Keratinocyte (primary cell): Measurements from ENCODE around the gene INO80E. TPM values are rescaled to one million over a fixed set of nuclear protein-coding genes. Genes with fewer than 3 reads are reported as not detected.

Experiments
- DNase-seq: peaks from one replicate; pipeline ENCODE4 v3.0.0-alpha.2; 2011; ENCODE audit warnings: low read depth, missing footprints, low spot score
- FAIRE-seq: peaks from 2 replicates; lab custom pipeline; 2011; peaks lifted over from hg19 to GRCh38; lab: Jason Lieb, UNC
- H2AFZ ChIP-seq: 2 replicates; pipeline ENCODE4 v1.6.0; 2012; ENCODE audit warnings: low read length, control low read depth, inconsistent platforms; ENCODE audit not compliant: control insufficient read depth
- H3K27ac ChIP-seq: 2 replicates; pipeline ENCODE4 v1.5.1; 2011; ENCODE audit warnings: low read length; ENCODE audit not compliant: control insufficient read depth, insufficient read depth
- H3K27me3 ChIP-seq: 3 replicates; pipeline ENCODE4 v1.6.0; 2011; ENCODE audit warnings: low read length; ENCODE audit not compliant: control insufficient read depth, insufficient read depth; ENCODE audit errors: extremely low read depth
- H3K36me3 ChIP-seq, 2 experiments: 2 replicates in 1 of 2; 3 replicates in 1 of 2; pipeline ENCODE4 v1.5.1; 2011; ENCODE audit warnings: low read length in 2 of 2, mild to moderate bottlenecking in 1 of 2; ENCODE audit not compliant: control insufficient read depth in 2 of 2, insufficient read depth in 2 of 2; ENCODE audit errors: extremely low read depth in 1 of 2
- H3K4me1 ChIP-seq: 3 replicates; pipeline ENCODE4 v1.5.1; 2011; ENCODE audit warnings: low read length; ENCODE audit not compliant: control insufficient read depth, insufficient read depth; ENCODE audit errors: extremely low read depth
- H3K4me2 ChIP-seq: 3 replicates; pipeline ENCODE4 v1.6.0; 2011; ENCODE audit warnings: low read depth, low read length; ENCODE audit not compliant: control insufficient read depth, insufficient read depth; ENCODE audit errors: extremely low read depth
- H3K4me3 ChIP-seq, 3 experiments: fragments of 200-600 bp in 1 of 3; sonication (generic) in 1 of 3; 2 replicates in 2 of 3; 3 replicates in 1 of 3; pipeline ENCODE4 v1.5.1; 2011 to 2016; ENCODE audit warnings: low read length in 3 of 3, mild to moderate bottlenecking in 3 of 3, control low read depth in 2 of 3, inconsistent platforms in 1 of 3, low read depth in 1 of 3, mixed read lengths in 1 of 3, mixed run types in 1 of 3, moderate library complexity in 1 of 3; ENCODE audit not compliant: control insufficient read depth in 2 of 3, insufficient read depth in 2 of 3; ENCODE audit errors: extremely low read depth in 1 of 3
- H3K79me2 ChIP-seq: 2 replicates; pipeline ENCODE4 v1.6.0; 2012; ENCODE audit warnings: low read length; ENCODE audit not compliant: control insufficient read depth, insufficient read depth
- H3K9ac ChIP-seq: 3 replicates; pipeline ENCODE4 v1.6.0; 2011; ENCODE audit warnings: low read length; ENCODE audit not compliant: control insufficient read depth, insufficient read depth; ENCODE audit errors: extremely low read depth
- H3K9me1 ChIP-seq: 3 replicates; pipeline ENCODE4 v1.6.0; 2011; ENCODE audit warnings: low read length; ENCODE audit not compliant: control insufficient read depth, insufficient read depth; ENCODE audit errors: extremely low read depth
- H3K9me3 ChIP-seq: 2 replicates; pipeline ENCODE4 v1.5.1; 2012; ENCODE audit warnings: low read depth, low read length; ENCODE audit not compliant: control insufficient read depth
- H4K20me1 ChIP-seq: 3 replicates; pipeline ENCODE4 v1.6.0; 2011; ENCODE audit warnings: low read length; ENCODE audit not compliant: control insufficient read depth, insufficient read depth; ENCODE audit errors: extremely low read depth
- CTCF ChIP-seq, 3 experiments: IDR thresholded peaks in 1 of 3; conservative IDR thresholded peaks in 1 of 3; optimal IDR thresholded peaks in 1 of 3; 2 replicates in 2 of 3; 3 replicates in 1 of 3; pipeline versions ENCODE3 to v1.5.1; 2011; ENCODE audit warnings: low read length in 3 of 3, mild to moderate bottlenecking in 3 of 3, moderate library complexity in 2 of 3, control low read depth in 1 of 3, inconsistent platforms in 1 of 3; ENCODE audit not compliant: insufficient read depth in 2 of 3; ENCODE audit errors: extremely low read depth in 1 of 3
- EZH2 ChIP-seq: IDR thresholded peaks from one replicate; pipeline ENCODE4 v1.6.1; 2012; ENCODE audit warnings: inconsistent platforms, mild to moderate bottlenecking, low read length, moderate library complexity
- dilution Hi-C: fragments of 300-500 bp; cut with MboI; formaldehyde crosslinking; loops from one replicate; pipeline ENCODE4 v1.7.0; 2020; ENCODE audit warnings: low sequenced_read_pairs; ENCODE audit not compliant: extremely low pct_ligation_motif_present
- polyA plus RNA-seq, 5 experiments: library from polyadenylated mRNA; depleted of rRNA in 3 of 5; stranded (reverse) in 3 of 5; stranded (forward) in 1 of 5; unstranded in 1 of 5; fragments of >200 nt; gene quantifications; 1 replicate in 1 of 5; 2 replicates in 3 of 5; 3 replicates in 1 of 5; pipeline versions ENCODE4 v1.2.1 to v1.2.3, GENCODE V29; 2011 to 2012; ENCODE audit warnings: missing spikeins in 2 of 5, low read depth in 1 of 5, low replicate concordance in 1 of 5

INO80E gene
- polyA plus RNA-seq, 1 donor (not counting 4 experiments of a cell fraction or from before 2014, with no cell fraction given), result 26.7 TPM

- H4K20me1 ChIP-seq, result no peaks in the 10 kb centered on the region
- no peak for DNase-seq
- H3K4me1 ChIP-seq, result no peaks in the 10 kb centered on the region
- no peak overlapping the region for H3K27ac ChIP-seq
- H3K4me2 ChIP-seq, result no peak overlapping the region
- FAIRE-seq, result no peak
- dilution Hi-C loops, result no loop called here
- TF ChIP-seq EZH2 (no peak), CTCF (optimal IDR thresholded peaks at IDR 0.05 in 1 of 3, IDR thresholded peaks at IDR 0.05 in 1 of 3, conservative IDR thresholded peaks at IDR 0.05 in 1 of 3; ENCODE audit: extremely low read depth in 1 of 3, insufficient read depth in 2 of 3, low read length in 3 of 3) (no peak)
- no peak overlapping the region for H2AFZ ChIP-seq
- H3K4me3 ChIP-seq, result no peak overlapping the region
- peaks cover 2% of the 10 kb centered on the region for H3K79me2 ChIP-seq
- no peak overlapping the region for H3K9ac ChIP-seq
- no peaks in the 10 kb centered on the region for H3K9me1 ChIP-seq
- H3K9me3 ChIP-seq, result no peaks in the 10 kb centered on the region
- no peaks in the 10 kb centered on the region for H3K27me3 ChIP-seq
- H3K36me3 ChIP-seq, result peaks cover 56 to 67% of the 10 kb centered on the region in 2 experiments
Measured at GRCh38 chr16:29983420-29984136, 12.5 kb upstream of the INO80E start.

- H3K36me3 ChIP-seq, result peaks cover 56 to 65% of the 10 kb centered on the region in 2 experiments
- no peak for TF ChIP-seq CTCF (optimal IDR thresholded peaks at IDR 0.05 in 1 of 3, IDR thresholded peaks at IDR 0.05 in 1 of 3, conservative IDR thresholded peaks at IDR 0.05 in 1 of 3; ENCODE audit: extremely low read depth in 1 of 3, insufficient read depth in 2 of 3, low read length in 3 of 3)
- TF ChIP-seq EZH2, result no peak
- dilution Hi-C loops, result no loop called here
- no peaks in the 10 kb centered on the region for H3K9me1 ChIP-seq
- H3K4me3 ChIP-seq, result no peak overlapping the region
- FAIRE-seq (no peak), DNase-seq (no peak)
- H3K79me2 ChIP-seq, result no peaks in the 10 kb centered on the region
- H3K9me3 ChIP-seq, result no peaks in the 10 kb centered on the region
- H3K27me3 ChIP-seq, result no peaks in the 10 kb centered on the region
- no peaks in the 10 kb centered on the region for H3K4me1 ChIP-seq
- H3K27ac ChIP-seq, result no peak overlapping the region
- H3K9ac ChIP-seq, result no peak overlapping the region
- H2AFZ ChIP-seq, result no peak overlapping the region
- no peak overlapping the region for H3K4me2 ChIP-seq
- no peaks in the 10 kb centered on the region for H4K20me1 ChIP-seq
Measured at GRCh38 chr16:29984137-29984763, 11.8 kb upstream of the INO80E start.
